ENCODE measurements around the gene HOXB2. TPM values are rescaled to one million over a fixed set of nuclear protein-coding genes. Genes with fewer than 3 reads are reported as not detected.
A peak's percentile ranks its signal among the peaks of the same experiment; 100 is the strongest.

HOXB2 gene
- total and polyA plus RNA-seq, 2 donors, result 3.0 to 11.1 TPM

DNA sequence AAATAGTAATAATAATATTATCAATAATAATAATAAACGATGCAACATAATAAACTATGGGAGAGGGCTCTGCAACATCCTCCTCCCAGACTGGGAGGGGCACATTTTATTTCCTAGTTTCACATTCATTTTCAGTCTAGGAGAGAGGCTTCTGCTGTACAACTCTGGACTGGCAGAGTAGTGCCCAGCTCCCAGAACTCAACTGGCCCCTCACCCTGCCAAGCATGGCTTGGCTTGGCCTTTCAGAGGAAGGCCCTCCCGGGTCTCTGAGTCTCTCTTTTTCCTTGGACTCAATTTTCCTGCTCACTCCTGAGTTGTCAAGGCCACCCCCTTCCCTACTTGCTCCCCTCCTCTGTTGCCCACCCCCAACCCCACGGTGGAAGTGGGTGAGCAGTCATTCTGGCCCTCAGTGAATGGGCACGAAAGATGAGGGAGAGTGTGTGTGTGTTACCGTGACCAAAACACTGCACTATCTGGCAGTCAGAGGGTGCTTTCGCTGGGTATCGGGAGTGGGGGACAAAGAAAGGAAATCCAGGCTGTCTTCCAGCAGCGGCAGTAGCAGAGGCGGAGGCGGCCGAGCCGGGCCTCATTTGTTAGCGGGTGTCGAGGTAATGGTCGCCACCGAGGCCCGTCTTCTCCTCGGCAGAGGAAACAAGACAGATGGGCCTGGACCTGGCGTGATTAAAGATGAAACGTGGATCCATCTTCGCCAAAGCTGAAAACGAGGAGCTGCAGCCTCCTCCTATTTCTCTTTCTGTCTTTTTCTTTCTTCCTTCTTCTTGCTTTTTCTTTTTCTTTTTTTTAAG is 31.0 kb upstream of the HOXB2 start:
- no peak for DNase-seq (ENCODE audit: low read depth in 6 of 9, low spot score in 9 of 9)
- H3K4me3 ChIP-seq (ENCODE audit: low read length in 2 of 2), result no peak overlapping the region
- 80% methylated on average over 22 of the region's 22 CpGs for WGBS
- peaks cover 47 to 86% of the 10 kb centered on the region in 2 donors for H3K27me3 ChIP-seq (ENCODE audit: control insufficient read depth in 2 of 2, insufficient read depth in 1 of 2, low read length in 1 of 2)
- peak overlapping the region in 1 of 2 donors; percentile 18 for H3K27ac ChIP-seq (ENCODE audit: low read depth in 1 of 2, low read length in 1 of 2)
- H3K36me3 ChIP-seq (ENCODE audit: control insufficient read depth in 2 of 2, insufficient read depth in 2 of 2, low read length in 1 of 2), result no peaks in the 10 kb centered on the region
- peaks cover 0 to 4% of the 10 kb centered on the region in 2 donors for H3K9me3 ChIP-seq (ENCODE audit: control insufficient read depth in 2 of 2, insufficient read depth in 1 of 2, low read length in 1 of 2)
- peaks cover 16 to 28% of the 10 kb centered on the region in 2 donors for H3K4me1 ChIP-seq (ENCODE audit: control insufficient read depth in 2 of 2, insufficient read depth in 2 of 2, low read length in 2 of 2)

- Histone ChIP-seq H3K9me3 (ENCODE audit: control insufficient read depth in 2 of 2, insufficient read depth in 1 of 2, low read length in 1 of 2) (peaks cover 0 to 4% of the 10 kb centered on the region in 2 donors), H3K36me3 (ENCODE audit: control insufficient read depth in 2 of 2, insufficient read depth in 2 of 2, low read length in 1 of 2) (no peaks in the 10 kb centered on the region), H3K27ac (ENCODE audit: low read depth in 1 of 2, low read length in 1 of 2) (no peak overlapping the region), H3K27me3 (ENCODE audit: control insufficient read depth in 2 of 2, insufficient read depth in 1 of 2, low read length in 1 of 2) (peaks cover 40 to 86% of the 10 kb centered on the region in 2 donors), H3K4me1 (ENCODE audit: control insufficient read depth in 2 of 2, insufficient read depth in 2 of 2, low read length in 2 of 2) (peaks cover 16 to 28% of the 10 kb centered on the region in 2 donors), H3K4me3 (ENCODE audit: low read length in 2 of 2) (no peak overlapping the region)
- DNase-seq (ENCODE audit: low read depth in 6 of 9, low spot score in 9 of 9), result no peak
- WGBS, result 90% methylated on average over 7 of the region's 7 CpGs
Measured at GRCh38 chr17:48575066-48575582, 30.2 kb upstream of the HOXB2 start.

DNA sequence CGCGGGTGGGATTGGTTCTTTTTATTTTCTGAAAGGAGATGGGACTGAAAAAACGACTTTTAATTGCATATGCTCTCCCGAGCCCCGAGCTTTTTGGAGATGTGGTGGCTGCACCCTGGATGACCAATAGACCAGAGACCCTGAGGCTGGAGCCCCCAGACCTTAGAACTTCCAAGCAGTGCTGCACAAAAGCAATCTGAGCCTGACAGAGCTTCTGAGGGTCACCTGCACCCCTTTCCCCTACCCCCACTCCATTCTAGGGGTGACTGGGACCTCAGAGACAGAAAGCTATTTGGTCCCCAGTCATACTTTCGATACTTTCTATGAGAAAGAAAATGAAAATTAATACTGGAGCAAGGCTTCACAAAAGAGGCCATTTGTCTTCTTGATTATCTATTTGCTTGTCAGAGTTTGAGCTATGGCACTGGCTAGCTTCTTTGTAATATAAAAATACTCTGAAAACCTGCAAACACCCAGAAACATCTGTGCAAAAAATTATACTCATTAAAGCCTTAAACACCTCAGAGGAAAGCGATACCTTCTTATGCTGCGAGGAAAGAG is 29.7 kb upstream of the HOXB2 start:
- Histone ChIP-seq H3K36me3 (ENCODE audit: control insufficient read depth in 2 of 2, insufficient read depth in 2 of 2, low read length in 1 of 2) (no peaks in the 10 kb centered on the region), H3K27me3 (ENCODE audit: control insufficient read depth in 2 of 2, insufficient read depth in 1 of 2, low read length in 1 of 2) (peaks cover 39 to 86% of the 10 kb centered on the region in 2 donors), H3K4me3 (ENCODE audit: low read length in 2 of 2) (no peak overlapping the region), H3K9me3 (ENCODE audit: control insufficient read depth in 2 of 2, insufficient read depth in 1 of 2, low read length in 1 of 2) (peaks cover 0 to 4% of the 10 kb centered on the region in 2 donors), H3K27ac (ENCODE audit: low read depth in 1 of 2, low read length in 1 of 2) (no peak overlapping the region), H3K4me1 (ENCODE audit: control insufficient read depth in 2 of 2, insufficient read depth in 2 of 2, low read length in 2 of 2) (peaks cover 16 to 28% of the 10 kb centered on the region in 2 donors)
- DNase-seq (ENCODE audit: low read depth in 6 of 9, low spot score in 9 of 9), result no peak
- 90% methylated on average over 8 of the region's 8 CpGs for WGBS

- peaks cover 0 to 4% of the 10 kb centered on the region in 2 donors for H3K9me3 ChIP-seq (ENCODE audit: control insufficient read depth in 2 of 2, insufficient read depth in 1 of 2, low read length in 1 of 2)
- H3K27ac ChIP-seq (ENCODE audit: low read depth in 1 of 2, low read length in 1 of 2), result no peak overlapping the region
- WGBS, result 93% methylated on average over 1 of the region's 1 CpG
- peaks cover 30 to 89% of the 10 kb centered on the region in 2 donors for H3K27me3 ChIP-seq (ENCODE audit: control insufficient read depth in 2 of 2, insufficient read depth in 1 of 2, low read length in 1 of 2)
- no peak overlapping the region for H3K4me3 ChIP-seq (ENCODE audit: low read length in 2 of 2)
- H3K36me3 ChIP-seq (ENCODE audit: control insufficient read depth in 2 of 2, insufficient read depth in 2 of 2, low read length in 1 of 2), result no peaks in the 10 kb centered on the region
- H3K4me1 ChIP-seq (ENCODE audit: control insufficient read depth in 2 of 2, insufficient read depth in 2 of 2, low read length in 2 of 2), result peaks cover 1 to 11% of the 10 kb centered on the region in 2 donors
- DNase-seq (ENCODE audit: low read depth in 6 of 9, low spot score in 9 of 9), result no peak
Measured at GRCh38 chr17:48571826-48572417, 27.0 kb upstream of the HOXB2 start.

DNA sequence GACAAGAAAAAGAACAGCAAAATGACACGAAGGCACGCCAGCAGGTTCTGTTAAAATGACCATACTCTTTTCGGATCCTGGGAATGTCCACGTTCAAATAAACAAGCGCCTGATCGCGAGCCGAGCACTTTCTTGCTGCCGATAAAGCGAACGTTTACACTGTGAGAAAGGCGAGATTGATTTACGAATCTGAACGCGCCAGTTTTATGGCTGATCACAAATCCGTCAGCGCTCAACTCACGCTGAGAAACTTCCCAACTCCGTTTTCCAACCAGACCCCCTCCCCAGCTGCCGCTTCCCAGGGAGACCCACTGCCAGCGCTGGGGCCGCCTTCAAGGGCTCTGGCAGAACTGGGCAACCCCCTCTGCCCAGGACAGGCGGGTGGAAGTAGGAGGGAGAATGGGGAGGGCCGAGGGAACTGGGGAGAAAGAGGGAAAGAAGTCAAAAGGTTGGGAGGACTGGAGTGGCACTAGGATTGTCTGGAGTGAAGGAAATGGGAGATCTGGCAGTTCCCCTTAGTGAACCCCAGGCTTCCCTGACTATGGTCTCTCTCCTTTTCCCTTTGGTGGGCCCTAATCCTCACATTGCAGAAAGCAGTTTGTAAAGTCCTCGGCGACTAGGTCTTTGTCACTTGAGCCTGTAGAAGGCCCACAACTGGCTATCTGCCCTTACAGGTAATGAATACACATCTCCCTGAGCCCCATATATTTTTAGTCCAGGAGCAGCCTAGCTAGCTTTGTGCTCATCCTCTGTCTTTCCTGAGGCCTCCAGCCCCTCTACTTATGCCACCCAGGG is 26.3 kb upstream of the HOXB2 start:
- no peaks in the 10 kb centered on the region for H3K36me3 ChIP-seq (ENCODE audit: control insufficient read depth in 2 of 2, insufficient read depth in 2 of 2, low read length in 1 of 2)
- DNase-seq (ENCODE audit: low read depth in 6 of 9, low spot score in 9 of 9), result no peak
- H3K4me1 ChIP-seq (ENCODE audit: control insufficient read depth in 2 of 2, insufficient read depth in 2 of 2, low read length in 2 of 2), result peaks cover 0 to 8% of the 10 kb centered on the region in 2 donors
- H3K9me3 ChIP-seq (ENCODE audit: control insufficient read depth in 2 of 2, insufficient read depth in 1 of 2, low read length in 1 of 2), result no peaks in the 10 kb centered on the region
- no peak overlapping the region for H3K27ac ChIP-seq (ENCODE audit: low read depth in 1 of 2, low read length in 1 of 2)
- 85% methylated on average over 26 of the region's 26 CpGs for WGBS
- peaks cover 27 to 89% of the 10 kb centered on the region in 2 donors for H3K27me3 ChIP-seq (ENCODE audit: control insufficient read depth in 2 of 2, insufficient read depth in 1 of 2, low read length in 1 of 2)
- no peak overlapping the region for H3K4me3 ChIP-seq (ENCODE audit: low read length in 2 of 2)

- peaks cover 0 to 8% of the 10 kb centered on the region in 2 donors for H3K4me1 ChIP-seq (ENCODE audit: control insufficient read depth in 2 of 2, insufficient read depth in 2 of 2, low read length in 2 of 2)
- WGBS, result 78% methylated on average over 19 of the region's 19 CpGs
- no peaks in the 10 kb centered on the region for H3K9me3 ChIP-seq (ENCODE audit: control insufficient read depth in 2 of 2, insufficient read depth in 1 of 2, low read length in 1 of 2)
- H3K27ac ChIP-seq (ENCODE audit: low read depth in 1 of 2, low read length in 1 of 2), result no peak overlapping the region
- no peaks in the 10 kb centered on the region for H3K36me3 ChIP-seq (ENCODE audit: control insufficient read depth in 2 of 2, insufficient read depth in 2 of 2, low read length in 1 of 2)
- H3K4me3 ChIP-seq (ENCODE audit: low read length in 2 of 2), result no peak overlapping the region
- peaks cover 20 to 89% of the 10 kb centered on the region in 2 donors for H3K27me3 ChIP-seq (ENCODE audit: control insufficient read depth in 2 of 2, insufficient read depth in 1 of 2, low read length in 1 of 2)
- no peak for DNase-seq (ENCODE audit: low read depth in 6 of 9, low spot score in 9 of 9)
Measured at GRCh38 chr17:48570325-48571023, 25.6 kb upstream of the HOXB2 start.

- Histone ChIP-seq H3K27ac (ENCODE audit: low read depth in 1 of 2, low read length in 1 of 2) (no peak overlapping the region), H3K4me3 (ENCODE audit: low read length in 2 of 2) (no peak overlapping the region), H3K27me3 (ENCODE audit: control insufficient read depth in 2 of 2, insufficient read depth in 1 of 2, low read length in 1 of 2) (peaks cover 22 to 92% of the 10 kb centered on the region in 2 donors), H3K4me1 (ENCODE audit: control insufficient read depth in 2 of 2, insufficient read depth in 2 of 2, low read length in 2 of 2) (peaks cover 0 to 8% of the 10 kb centered on the region in 2 donors), H3K36me3 (ENCODE audit: control insufficient read depth in 2 of 2, insufficient read depth in 2 of 2, low read length in 1 of 2) (no peaks in the 10 kb centered on the region), H3K9me3 (ENCODE audit: control insufficient read depth in 2 of 2, insufficient read depth in 1 of 2, low read length in 1 of 2) (no peaks in the 10 kb centered on the region)
- no peak for DNase-seq (ENCODE audit: low read depth in 6 of 9, low spot score in 9 of 9)
- WGBS, result 94% methylated on average over 6 of the region's 6 CpGs
Measured at GRCh38 chr17:48569674-48570324, 24.9 kb upstream of the HOXB2 start.

- H3K27ac ChIP-seq (ENCODE audit: low read depth in 1 of 2, low read length in 1 of 2), result no peak overlapping the region
- no peaks in the 10 kb centered on the region for H3K9me3 ChIP-seq (ENCODE audit: control insufficient read depth in 2 of 2, insufficient read depth in 1 of 2, low read length in 1 of 2)
- H3K27me3 ChIP-seq (ENCODE audit: control insufficient read depth in 2 of 2, insufficient read depth in 1 of 2, low read length in 1 of 2), result peaks cover 22 to 92% of the 10 kb centered on the region in 2 donors
- H3K36me3 ChIP-seq (ENCODE audit: control insufficient read depth in 2 of 2, insufficient read depth in 2 of 2, low read length in 1 of 2), result no peaks in the 10 kb centered on the region
- peaks cover 0 to 11% of the 10 kb centered on the region in 2 donors for H3K4me1 ChIP-seq (ENCODE audit: control insufficient read depth in 2 of 2, insufficient read depth in 2 of 2, low read length in 2 of 2)
- WGBS, result 78% methylated on average over 3 of the region's 3 CpGs
- H3K4me3 ChIP-seq (ENCODE audit: low read length in 2 of 2), result no peak overlapping the region
- DNase-seq (ENCODE audit: low read depth in 6 of 9, low spot score in 9 of 9), result no peak
Measured at GRCh38 chr17:48569240-48569582, 24.3 kb upstream of the HOXB2 start.

All from thymus (tissue), 11 donors.